ENCODE results near the gene ITPR1.

DNA sequence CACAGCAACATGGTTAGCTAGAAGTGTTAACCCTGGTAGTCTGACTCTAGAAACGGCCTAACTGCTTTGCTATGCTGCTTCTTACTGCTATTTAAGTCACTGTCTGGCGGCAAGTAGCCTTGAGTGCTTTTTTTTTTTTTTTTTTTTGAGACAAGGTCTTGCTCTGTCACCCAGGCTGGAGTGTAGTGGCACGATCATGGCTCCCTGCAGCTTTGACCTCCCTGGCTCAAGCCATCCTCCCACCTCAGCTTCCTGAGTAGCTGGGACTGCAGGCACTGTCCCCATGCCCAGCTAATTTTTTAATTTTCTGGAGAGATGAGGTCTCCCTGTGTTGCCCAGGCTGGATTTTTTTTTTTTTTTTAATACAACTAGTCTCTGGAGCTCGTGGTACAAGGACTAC, 93.2 kb downstream of the ITPR1 start:
- TF ChIP-seq YY1 (IDR thresholded peaks at IDR 0.05; ENCODE audit: insufficient read depth, insufficient read length) (no peak), SUZ12 (IDR thresholded peaks at IDR 0.05; ENCODE audit: extremely low read depth, insufficient read depth, insufficient read length) (no peak), ZNF274 (IDR thresholded peaks at IDR 0.05; ENCODE audit: low read depth, low read length) (no peak)
